ENCODE measurements around the gene PAGE2.
A peak's percentile ranks its signal among the peaks of the same experiment; 100 is the strongest.
"Not testable (repeated sequence)": the region's sequence is repeated elsewhere in the genome, so short reads cannot be mapped to it uniquely, and the experiment has no call there.

Gene PAGE2, protein sequence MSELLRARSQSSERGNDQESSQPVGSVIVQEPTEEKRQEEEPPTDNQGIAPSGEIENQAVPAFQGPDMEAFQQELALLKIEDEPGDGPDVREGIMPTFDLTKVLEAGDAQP

DNA sequence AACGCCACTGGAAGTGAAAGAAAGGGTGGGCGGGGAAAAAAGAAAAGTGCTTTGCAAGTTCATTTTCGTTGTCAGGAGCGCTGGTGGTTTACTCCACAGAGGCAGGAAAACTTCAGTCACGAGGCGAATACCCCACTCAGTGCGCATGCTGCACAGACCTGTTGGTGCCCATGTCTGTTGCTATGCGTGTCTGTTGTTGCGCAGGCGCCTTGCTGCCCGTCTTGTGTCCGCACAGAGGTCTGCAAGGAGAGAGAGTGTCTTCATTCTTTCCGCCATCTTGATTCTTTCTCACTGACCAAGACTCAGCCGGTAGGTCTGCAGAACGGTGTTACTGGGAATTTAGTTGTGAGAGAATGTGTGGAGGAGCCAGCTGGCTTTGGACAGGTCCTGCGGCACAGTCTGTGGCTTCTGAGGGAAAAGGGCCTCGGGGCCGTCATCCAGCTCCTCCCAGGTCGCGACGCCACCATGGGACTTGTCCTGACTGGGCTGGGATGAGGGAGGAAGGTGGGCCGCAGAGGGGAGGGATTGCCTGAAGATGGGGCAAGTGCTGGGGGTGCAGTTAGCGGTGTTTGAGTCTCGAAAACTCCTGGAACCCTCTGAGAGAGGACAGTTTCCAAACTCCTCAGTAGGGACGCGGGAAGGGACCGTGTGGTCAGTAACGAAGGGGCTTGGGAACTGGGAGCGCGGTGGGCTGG lies at the start of gene PAGE2:
TSS of gene PAGE2 (plus strand) at position 224 of the 695 bp plus-strand sequence. CDS start 1,003 bp downstream, outside the sequence.
- DNase-seq: peak; percentile 37

DNA sequence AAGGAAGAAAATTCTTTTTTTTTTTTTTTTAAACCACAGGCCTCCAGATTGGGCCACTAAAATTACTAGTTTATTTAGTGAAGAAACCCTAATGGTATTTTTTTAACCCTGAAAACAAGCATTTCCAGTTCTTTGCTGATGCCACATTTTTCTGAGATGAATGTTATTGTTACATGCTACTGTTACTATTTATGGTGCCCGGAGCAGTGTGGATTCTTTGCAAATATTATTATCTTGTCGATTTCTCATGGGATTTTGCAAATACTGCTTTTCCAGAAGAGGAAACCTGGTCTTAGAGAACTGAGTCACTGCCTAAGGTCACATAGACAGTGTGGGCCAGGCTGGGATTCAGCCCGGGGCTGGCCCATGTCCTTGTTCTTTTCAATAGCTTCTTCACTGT lies 49.3 kb upstream of the PAGE2 start:
- no peak for DNase-seq

DNA sequence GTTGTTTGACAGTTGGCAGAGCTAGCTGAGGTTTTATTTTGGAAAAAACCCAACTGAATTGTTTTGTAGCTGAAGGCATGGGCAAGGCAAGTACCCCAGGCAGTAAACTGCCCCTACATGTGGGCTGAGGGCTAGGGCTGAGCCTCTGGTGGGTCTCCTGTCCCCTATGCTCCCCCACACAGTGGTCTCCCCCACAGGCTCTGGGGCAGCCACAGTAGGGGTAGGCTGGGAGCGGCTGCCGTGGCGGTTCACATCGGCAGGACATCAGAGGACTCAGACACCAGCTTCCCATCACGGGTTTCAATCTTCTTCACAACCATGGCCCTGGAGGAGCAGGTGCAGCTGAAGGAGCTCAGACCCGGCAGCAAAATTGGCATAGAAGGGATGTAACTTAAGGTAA lies 47.3 kb upstream of the PAGE2 start:
- DNase-seq: no peak

DNA sequence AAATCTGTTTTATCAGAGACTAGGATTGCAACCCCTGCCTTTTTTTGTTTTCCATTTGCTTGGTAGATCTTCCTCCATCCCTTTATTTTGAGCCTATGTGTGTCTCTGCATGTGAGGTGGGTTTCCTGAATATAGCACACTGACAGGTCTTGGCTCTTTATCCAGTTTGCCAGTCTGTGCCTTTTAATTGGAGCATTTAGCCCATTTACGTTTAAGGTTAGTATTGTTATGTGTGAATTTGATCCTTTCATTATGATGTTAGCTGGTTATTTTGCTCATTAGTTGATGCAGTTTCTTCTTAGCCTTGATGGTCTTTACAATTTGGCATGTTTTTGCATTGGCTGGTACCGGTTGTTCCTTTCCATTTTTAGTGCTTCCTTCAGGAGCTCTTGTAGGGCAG lies 38.2 kb upstream of the PAGE2 start:
- not testable (repeated sequence) for DNase-seq

DNA sequence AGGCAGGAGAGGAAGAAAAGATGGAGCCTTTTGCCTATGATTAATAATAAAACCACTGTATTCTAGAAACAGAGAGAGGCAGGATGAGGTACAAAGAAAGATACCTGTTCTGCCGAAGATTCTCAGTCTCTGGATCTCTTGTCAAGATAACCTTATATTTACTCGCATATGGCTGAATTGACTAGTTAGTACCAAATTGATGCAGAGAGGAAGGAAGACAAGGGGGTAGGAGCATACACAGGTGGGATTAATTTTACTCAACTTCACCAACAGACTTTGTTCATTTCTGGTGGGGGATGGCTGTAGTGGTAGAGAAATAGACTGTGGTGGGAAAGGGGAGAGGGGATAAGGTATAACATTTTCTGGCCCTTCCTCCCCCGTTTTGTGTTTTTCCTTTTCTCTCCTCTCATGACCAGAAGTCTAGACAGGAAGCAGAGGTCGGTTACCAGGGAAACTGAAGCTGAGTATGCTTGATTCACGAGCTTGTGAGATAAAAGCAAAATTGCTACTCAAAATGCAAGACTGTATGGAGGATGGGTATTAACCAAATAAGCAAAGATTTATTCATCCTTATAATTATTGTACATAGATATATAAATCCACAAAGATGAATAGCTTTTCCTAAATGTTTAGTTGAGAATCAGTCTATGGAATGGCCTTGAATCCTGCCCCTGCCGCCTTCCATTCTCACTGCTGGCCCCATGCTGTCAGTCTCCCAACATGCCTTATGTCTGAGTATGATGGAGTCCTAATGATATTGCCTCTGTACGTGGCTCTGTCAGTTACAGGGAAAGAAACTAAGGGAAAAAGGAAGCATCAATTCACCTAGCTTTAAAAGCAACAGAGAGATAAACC lies 31.8 kb upstream of the PAGE2 start:
- peak; percentile 18 for DNase-seq

DNA sequence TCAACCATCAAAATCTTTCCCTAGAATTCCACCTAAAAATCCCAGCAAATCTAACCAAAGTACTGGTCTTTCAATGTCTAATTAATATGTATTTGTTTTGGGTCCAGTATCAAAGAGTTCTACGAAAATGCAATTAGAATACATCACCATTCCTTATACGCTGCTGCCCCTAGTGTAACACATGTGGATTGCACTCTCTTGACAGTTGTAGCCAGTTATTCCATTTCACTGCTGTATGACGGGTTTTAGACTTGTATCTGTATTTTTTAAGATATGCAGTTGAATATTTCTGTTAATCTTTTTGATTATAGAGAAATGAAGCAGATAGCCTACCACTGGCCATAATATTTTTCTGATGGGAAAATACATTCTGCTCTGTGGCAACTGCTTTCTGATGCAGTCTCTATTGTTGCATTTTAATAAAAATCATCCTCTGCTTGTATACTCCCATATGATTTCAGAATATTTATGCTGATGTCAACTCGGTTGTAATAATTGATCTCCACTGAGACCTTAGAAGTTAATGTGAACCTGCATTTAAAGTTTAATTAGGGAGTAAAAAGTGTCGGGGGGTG lies 31.1 kb upstream of the PAGE2 start:
- peak; percentile 1 for DNase-seq

DNA sequence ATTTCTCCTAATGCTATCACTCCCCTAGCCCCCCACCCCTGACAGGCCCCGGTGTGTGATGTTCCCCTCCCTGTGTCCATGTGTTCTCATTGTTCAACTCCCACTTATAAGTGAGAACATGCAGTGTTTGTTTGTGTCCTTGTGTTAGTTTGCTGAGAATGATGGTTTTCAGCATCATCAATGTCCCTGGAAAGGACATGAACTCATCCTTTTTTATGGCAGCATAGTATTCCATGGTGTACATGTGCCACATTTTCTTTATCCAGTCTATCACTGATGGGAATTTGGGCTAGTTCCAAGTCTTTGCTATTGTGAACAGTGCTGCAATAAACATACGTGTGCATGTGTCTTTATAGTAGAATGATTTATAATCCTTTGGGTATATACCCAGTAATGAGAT lies 21.6 kb upstream of the PAGE2 start:
- not testable (repeated sequence) for DNase-seq

DNA sequence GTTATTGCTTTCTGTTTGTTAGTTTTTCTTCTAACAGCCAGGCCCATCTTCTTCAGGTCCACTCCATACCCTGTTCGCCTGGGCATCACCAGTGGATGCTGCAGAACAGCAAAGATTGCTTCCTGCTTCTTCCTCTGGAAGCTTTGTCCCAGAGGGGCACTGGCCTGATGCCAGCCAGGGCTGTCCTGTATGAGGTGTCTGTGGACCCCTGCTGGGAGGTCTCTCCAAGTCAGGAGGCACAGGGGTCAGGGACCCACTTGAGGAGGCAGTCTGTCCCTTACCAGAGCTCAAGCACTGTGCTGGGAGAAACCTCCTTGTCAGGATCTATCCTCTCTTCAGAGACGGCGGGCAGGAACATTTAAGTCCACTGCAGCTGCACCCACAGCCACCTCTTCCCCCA lies 16.5 kb upstream of the PAGE2 start:
- no peak for DNase-seq

DNA sequence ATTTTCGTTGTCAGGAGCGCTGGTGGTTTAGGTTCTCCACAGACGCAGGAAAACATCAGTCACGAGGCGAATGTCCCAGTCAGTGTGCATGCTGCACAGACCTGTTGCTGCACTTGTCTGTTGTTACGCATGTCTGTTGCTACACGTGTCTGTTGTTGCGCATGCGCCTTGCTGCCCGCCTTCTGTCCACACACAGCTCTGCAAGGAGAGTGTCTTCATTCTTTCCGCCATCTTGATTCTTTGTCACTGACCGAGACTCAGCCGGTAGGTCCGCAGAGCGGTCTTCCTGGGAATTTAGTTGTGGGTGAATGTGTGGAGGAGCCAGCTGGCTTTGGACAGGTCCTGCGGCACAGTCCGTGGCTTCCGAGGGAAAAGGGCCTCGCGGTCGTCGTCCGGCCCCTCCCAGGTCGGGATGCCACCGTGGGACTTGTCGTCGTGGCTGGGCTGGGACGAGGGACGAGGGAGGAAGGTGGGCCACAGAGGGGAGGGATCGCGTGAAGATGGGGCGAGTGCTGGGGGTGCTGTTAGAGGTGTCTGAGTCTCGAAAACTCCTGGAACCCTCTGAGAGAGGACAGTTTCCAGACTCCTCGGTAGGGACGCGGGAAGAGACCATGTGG lies 13.9 kb upstream of the PAGE2 start, which contains the start of gene PAGE2B:
TSS of gene PAGE2B (plus strand) at position 180 of the 617 bp plus-strand sequence. CDS start 1,012 bp downstream, outside the sequence.
- peak; percentile 1 for DNase-seq

DNA sequence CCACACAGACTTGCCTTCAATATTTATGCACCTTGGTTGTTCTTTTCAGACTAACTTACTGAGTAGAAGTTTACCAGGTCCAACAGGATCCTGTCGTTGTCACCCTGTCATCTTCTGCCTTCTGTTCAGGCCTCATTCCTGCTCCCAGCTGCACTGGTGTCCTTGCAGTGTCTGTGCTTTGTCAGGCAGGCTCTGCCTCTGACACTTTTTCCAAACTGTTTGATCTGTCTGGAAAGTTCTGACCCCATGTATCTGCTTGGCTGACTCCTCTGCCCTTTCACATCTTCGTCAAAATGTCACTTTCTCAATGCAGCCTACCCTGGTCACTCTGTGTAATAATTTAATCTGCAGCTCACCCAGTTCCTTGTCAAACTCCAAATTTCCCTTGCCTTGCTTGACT lies 9.9 kb downstream of the PAGE2 start:
- DNase-seq: no peak

DNA sequence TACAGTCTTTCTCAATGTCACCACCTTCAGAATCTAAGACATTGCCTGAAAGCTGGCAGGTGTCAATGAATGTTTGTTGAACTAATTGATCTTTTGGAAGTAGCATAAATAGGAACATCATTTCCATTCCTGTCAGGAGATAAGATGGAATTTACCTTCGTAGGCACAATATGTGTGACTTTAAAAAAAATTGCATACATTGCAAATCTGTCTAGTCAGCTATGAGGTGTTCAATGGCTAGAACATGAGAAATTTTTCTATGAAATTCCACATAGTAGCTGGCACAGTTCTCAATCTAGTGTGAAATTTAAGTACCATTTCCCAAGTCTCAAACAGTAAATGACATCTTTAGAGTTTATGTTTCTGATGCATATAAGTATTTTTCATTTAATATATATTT lies 10.3 kb downstream of the PAGE2 start:
- DNase-seq: no peak

DNA sequence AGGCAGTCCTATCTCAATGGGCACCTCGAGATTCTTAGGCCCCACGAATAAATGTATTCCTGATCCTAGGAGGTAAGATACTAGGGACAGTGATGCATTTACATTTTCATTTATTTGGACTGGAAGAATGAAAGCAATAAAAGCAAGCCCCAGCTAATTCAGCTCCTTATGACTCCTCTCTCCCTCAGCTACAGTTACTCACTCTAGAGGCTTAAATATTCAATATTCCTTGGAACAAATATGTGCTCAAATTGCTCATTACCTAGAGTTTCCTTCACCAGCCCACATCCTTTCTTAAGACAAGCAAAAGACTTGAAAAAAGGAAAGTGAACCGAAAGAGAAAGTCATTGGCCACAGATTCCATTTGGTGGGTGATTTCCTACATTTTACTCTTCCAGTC lies 13.9 kb downstream of the PAGE2 start:
- no peak for DNase-seq

DNA sequence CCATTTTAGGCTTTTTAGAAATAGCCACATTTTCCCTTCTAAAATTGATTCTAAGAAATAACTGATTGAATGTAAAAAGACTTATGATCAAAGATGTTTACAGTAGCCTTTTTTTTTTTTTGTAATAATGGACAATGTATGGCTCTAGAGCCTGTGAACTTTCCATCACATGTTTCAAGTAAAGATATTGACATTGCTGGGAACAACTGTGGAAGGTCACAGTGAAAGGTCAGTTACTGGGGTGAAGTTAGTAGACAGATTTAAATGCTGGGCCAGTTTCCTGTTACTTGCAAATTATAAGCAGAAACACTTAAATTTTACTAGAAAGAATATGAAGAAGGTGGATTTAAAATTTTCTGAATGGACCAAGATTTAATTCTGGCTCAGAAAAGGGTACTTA lies 18.4 kb downstream of the PAGE2 start:
- DNase-seq: no peak

DNA sequence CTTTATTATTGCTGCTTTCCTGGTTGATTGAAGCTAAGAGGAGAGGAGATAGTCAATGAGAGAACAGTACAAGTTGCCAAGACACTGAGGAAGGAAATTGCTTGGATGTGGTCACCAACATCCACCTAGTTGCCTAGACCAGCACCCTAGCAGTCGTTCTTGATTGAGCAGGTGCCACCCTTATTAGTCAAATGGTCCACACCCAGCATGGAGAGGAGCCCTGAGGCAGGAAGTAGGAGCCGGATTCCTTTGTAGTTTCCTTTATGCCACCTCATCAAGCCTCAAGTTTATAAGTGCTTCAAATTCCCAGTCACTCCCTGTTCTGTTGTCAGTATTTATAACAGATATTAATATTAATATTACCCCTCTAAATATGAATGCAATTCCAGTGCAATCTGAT lies 19.1 kb downstream of the PAGE2 start:
- no peak for DNase-seq

DNA sequence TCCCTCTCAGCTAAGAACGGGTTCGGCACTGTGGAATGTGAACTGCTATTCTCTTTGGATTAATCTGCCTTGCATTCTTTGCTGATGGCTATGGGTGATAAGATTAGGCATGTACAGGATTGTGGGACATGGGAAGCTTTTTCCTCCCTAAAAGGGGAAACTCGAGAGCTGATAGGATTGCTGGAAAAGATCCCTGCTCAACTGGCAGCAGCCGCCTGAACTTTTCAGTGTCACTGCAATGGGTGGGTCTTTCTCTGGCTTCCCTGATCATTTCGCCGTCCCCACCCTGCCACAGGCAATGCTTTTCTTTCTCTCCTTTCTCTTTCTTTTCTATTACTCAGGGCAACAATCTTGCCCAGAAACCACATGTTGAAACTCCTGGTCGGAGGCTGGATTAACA lies 20.5 kb downstream of the PAGE2 start:
- DNase-seq: no peak

DNA sequence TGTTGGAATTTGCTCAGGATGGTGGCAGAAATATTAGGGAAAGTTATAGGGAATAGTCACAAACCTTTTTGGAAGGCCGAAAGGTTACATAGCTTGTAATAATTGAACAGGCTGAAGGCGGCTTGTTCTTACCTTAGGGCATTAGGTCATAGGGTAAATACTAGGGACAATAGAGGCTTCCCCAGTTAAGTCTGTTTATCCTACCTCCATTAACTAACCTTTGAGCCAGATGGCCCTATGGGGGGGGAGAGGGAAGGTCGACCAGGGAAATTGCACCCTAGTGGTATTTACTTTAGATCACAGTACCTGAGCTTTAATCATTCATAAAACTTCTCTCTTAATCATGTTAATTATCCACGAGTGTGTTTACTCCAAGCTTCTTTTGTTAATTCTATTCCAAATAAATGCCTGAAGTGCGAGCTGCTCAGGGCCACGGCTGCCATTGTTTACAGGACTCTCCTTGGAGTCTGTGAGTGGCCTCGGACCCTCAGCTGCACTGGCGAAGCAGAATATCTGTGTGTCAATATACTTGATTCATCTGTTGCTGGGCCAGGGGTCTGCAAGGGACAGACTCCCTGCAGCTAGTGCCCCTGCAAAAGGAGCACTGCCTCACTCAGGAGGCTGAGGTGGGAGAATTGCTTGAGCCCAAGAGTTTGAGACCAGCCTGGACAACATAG lies 22.9 kb downstream of the PAGE2 start:
- DNase-seq: peak; percentile 48

DNA sequence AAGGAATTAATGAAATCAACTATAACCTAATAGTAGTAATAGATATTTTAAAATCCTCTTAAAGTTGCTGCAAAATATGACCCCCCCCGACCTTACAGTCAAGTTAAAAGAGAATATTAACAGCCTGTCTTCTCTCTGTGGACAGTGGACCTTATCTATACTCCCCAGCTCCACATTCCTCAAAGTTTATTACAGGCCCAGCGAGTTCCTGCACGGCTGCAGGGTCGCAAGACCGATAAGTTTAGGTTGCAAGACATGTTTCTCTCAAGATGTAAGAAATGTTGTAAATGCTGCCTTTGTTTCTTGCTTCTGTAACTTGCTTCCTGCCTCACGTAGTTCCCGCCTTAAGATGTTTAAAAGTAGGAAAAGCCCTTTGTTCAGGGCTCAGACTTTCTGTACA lies 27.8 kb downstream of the PAGE2 start:
- not testable (repeated sequence) for DNase-seq

DNA sequence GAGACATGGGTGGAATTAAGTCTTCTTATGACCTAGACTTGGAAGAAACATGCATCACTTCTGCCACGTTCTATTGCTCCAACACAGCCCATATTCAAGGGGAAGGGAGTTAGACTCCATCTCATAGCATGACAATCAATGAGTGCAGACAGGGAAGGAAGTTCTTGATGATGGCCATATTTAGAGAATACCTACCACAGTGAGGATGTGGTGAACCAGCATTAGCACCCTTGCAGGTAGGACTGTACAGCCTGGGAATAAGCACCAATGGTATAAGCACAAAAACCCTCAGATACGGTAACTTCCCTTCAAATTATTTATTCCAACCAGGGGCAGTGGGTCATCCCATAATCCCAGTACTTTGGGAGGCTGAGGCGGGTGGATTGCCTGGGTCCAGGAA lies 29.8 kb downstream of the PAGE2 start:
- DNase-seq: no peak

DNA sequence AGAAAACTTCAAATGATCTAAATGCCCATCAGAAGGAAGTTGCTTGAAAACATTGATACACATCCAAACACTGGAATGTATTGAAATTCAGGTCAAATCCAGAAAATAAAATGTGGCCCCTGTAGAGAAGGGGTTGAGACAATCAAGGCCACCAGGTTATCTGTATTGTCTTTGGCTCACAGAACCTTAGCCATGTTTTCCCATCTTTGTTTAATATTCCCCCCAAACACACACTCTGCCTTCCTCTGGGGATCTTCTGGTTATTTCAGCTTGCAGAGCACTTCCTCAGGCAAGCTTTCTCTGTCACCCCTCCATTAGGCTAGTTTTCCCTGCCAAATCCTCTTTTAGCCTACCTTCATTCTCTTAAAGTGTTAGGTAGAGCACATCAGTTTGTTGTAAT lies 30.5 kb downstream of the PAGE2 start:
- no peak for DNase-seq

DNA sequence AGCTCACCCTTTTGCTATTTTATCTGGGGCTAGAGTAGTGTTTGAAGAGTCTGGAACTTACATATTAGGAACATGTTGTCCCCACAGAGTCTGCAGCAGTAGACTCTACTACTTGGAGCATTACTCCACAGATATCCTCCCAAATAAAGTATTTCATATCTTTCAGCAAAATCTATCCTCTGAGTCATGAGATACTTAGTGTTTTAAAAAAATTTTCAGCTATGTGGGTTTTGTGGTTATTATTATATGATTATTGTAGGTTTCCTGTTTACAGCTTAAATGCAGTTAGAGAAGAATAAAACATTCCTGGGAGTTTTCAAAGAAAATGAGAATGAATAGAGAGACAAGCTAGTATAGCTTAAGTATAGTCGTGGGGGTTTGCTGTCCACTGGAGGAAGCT lies 30.9 kb downstream of the PAGE2 start:
- no peak for DNase-seq

DNA sequence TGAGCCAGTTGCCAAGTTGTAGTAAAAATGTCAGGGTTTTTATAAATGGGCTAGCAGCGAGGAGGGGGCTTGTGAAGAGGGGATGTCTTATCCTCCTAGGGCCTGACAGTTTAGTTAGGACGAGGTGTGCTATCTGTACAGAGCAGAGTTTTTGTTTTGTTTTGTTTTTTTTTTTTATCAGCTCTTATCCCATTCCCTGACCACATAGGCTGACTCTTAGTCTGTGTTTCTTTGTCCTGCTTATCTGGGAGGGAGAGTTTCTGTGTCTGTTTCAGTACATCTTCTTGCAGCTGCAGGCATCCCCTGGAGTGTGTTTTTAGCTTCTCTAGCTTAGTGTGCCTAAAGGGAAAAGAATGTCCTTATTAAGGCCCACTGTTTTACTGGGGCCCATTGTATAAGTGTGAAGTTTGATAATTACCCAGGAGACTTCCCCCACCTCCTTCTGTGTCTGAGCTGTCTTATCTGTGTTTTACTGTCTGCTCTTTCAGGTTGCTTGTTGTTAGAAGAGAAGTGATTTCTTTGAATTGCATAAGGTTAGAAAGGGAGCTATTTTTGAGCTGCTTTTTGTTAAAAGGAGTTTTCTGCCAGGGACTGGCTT lies 32.0 kb downstream of the PAGE2 start:
- no peak for DNase-seq

DNA sequence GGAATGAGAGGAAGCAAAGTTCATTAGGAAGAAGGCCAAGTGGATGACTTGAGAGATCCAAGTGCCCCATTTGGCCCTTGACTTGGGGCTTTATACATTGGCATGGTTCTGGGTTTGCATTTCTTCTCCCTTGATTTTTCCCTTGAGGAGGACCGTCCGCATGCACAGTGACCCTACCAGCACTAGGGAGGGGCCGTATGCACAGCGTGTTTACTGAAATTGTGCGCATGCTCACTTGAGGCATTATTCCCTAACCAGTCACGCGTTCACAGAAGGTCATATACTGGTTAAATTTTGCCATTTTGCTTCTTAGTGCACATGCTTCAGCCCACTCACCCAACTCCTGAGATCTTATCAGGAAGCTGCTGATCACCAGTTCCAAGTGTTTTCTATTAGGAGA lies 35.1 kb downstream of the PAGE2 start:
- DNase-seq: no peak
